ENCODE results near the gene TOB1. TPM values are rescaled to one million over a fixed set of nuclear protein-coding genes. Genes with fewer than 3 reads are reported as not detected.
A peak's percentile ranks its signal among the peaks of the same experiment; 100 is the strongest.

The TOB1 gene
- total and polyA plus RNA-seq, 9 of the 15 experiments (the other 6 are each of a cell fraction or from before 2014, with no cell fraction given): 4.8 to 63.7 (median 13.2) TPM

DNA sequence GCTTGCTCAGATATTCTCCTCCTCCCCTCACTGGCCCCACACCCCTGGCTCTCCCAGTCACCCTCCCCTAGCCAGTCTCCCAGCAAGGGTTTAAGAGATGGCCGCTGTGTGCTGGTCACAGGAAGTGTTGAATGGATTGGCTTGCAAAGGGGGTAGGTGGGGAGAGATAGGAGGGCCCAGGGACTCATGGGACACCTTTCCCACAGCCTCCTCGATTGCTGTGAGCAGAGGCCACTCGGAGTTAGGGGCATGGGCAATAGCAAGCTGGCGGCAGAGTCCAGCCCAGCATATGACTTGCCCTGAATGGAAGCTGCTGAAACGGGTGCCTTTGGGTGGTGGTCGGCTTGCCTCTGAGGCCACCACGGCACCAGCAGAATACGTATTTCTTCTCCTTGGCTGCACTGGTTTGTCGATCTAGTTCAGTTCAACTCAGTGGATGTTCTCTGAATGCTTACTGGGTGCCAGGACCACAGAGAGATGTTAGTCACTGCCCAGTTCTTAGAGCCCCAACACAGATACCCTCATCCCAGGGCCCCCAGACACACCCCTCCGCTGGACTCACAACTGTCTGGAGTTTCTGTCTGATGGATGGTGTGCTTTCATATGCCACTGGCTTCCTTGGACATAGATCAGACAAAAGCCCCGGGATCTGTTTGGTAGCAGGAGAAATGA lies 24.7 kb downstream of the TOB1 start:
- no TSS peak for BruUV-seq (replicated peaks)
- ATAC-seq: peak; percentile 39

More for the DNA sequence above, 24.7 kb downstream of the TOB1 start:
- DNase-seq (ENCODE audit: extremely low read depth in 1 of 4, low spot score in 3 of 4) (no peak), FAIRE-seq (no peak)
- no peaks in the 10 kb centered on the region for H3K9me3 ChIP-seq (replicated peaks; ENCODE audit: control insufficient read depth, insufficient read depth, low read depth, low read length)
- H3K9me1 ChIP-seq (ENCODE audit: control insufficient read depth, insufficient read depth, low read length): no peaks in the 10 kb centered on the region
- in situ Hi-C loops (cut with MboI): loop anchor here (5.0 kb wide), 1 partner anchor 59 kb away; no protein-coding TSS in a partner anchor
- peak overlapping the region; percentile 18 for H2AFZ ChIP-seq (ENCODE audit: low read depth, low read length)
- H3K4me1 ChIP-seq (replicated peaks in 1 of 2; ENCODE audit: control insufficient read depth in 2 of 2, insufficient read depth in 2 of 2, low read length in 2 of 2): peaks cover 0 to 13% of the 10 kb centered on the region in 2 experiments; a peak in 2 of 5 replicates
- POLR2A ChIA-PET: interaction anchor here (0.6 to 0.9 kb wide), 3 partner anchors 40 to 59 kb away, joined by 3 to 4 read pairs (median 4); no protein-coding TSS in a partner anchor
- H3K79me2 ChIP-seq (ENCODE audit: control insufficient read depth, insufficient read depth, low read length): no peaks in the 10 kb centered on the region
- intact Hi-C loops (cut with micrococcal nuclease): loop anchor here (5.0 kb wide), 1 partner anchor 359 kb away; no protein-coding TSS in a partner anchor
- H3K4me2 ChIP-seq (ENCODE audit: insufficient read depth, low read length): no peak overlapping the region
- H3K9ac ChIP-seq (ENCODE audit: insufficient read depth in 1 of 2, low read depth in 2 of 2, low read length in 2 of 2): peak overlapping the region in 1 of 2 experiments; percentile 53; a peak in 2 of 4 replicates
- CTCF ChIA-PET (ENCODE audit: low intra/inter-chr PET ratio): interaction anchor here (0.9 to 6.1 kb wide), 4 partner anchors 11 to 359 kb away, joined by 3 to 72 read pairs (median 6); no protein-coding TSS in a partner anchor
- H3K27me3 ChIP-seq (ENCODE audit: control insufficient read depth in 2 of 2, insufficient read depth in 2 of 2, low read length in 2 of 2): peaks cover 0 to under 1% of the 10 kb centered on the region in 2 experiments; a peak in 1 of 5 replicates
- H3K4me3 ChIP-seq: no peak overlapping the region
- TF ChIP-seq NRF1 (conservative IDR thresholded peaks at IDR 0.05 in 1 of 2, IDR thresholded peaks at IDR 0.05 in 1 of 2): no peak
- peak in 1 of 3 experiments; percentile 23 for TF ChIP-seq YY1 (IDR thresholded peaks at IDR 0.05; ENCODE audit: borderline replicate concordance in 1 of 3, control insufficient read depth in 1 of 3, extremely low read depth in 1 of 3, insufficient read depth in 3 of 3, insufficient read length in 1 of 3, insufficient replicate concordance in 2 of 3, low read depth in 1 of 3, low read length in 2 of 3)
- TF ChIP-seq, protein P1, sequence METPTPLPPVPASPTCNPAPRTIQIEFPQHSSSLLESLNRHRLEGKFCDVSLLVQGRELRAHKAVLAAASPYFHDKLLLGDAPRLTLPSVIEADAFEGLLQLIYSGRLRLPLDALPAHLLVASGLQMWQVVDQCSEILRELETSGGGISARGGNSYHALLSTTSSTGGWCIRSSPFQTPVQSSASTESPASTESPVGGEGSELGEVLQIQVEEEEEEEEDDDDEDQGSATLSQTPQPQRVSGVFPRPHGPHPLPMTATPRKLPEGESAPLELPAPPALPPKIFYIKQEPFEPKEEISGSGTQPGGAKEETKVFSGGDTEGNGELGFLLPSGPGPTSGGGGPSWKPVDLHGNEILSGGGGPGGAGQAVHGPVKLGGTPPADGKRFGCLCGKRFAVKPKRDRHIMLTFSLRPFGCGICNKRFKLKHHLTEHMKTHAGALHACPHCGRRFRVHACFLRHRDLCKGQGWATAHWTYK (CRISPR knock-in tag; IDR thresholded peaks at IDR 0.05): no peak
- H3K36me3 ChIP-seq (ENCODE audit: control insufficient read depth, insufficient read depth, low read length): no peaks in the 10 kb centered on the region
- 28% methylated on average over 8 of the region's 11 CpGs for WGBS (ENCODE audit: insufficient coverage, low coverage, missing lambda C conversion rate)
- H4K20me1 ChIP-seq (replicated peaks; ENCODE audit: control insufficient read depth, insufficient read depth, low read length): no peaks in the 10 kb centered on the region; the same call in 1 of the 2 replicates
- H3K27ac ChIP-seq (ENCODE audit: extremely low read depth, low read depth, low read length): no peak overlapping the region

All from K562 (cell line).